ENCODE data around the gene TTC34.

Gene TTC34

GRCh38 chr1:2587071-2587859, 214.2 kb downstream of the TTC34 start:
- no peak for DNase-seq

- DNase-seq, result peak; percentile 97
These were observed 215.1 kb downstream of the TTC34 start, which contains the start of gene PRXL2B for GRCh38 chr1:2586154-2587070. PRXL2B (plus strand) TSS chr1:2586777; CDS start chr1:2586886, 109 bp downstream.

Data from CD4-positive, alpha-beta T cell treated with Interleukin-12 subunit alpha and Interleukin-12 subunit beta, for 1 hour (primary cell).